Vagina (tissue), 2 donors: Measurements from ENCODE around the gene CCDC137.

Experiments
- CTCF ChIP-seq, 3 experiments: fragments of 450-650 bp in 2 of 3; fragments of 200-600 bp in 1 of 3; sonication (generic) in 1 of 3; IDR thresholded peaks; one replicate each; pipeline ENCODE4 v1.5.1; 2017 to 2019; ENCODE audit warnings: antibody characterized with exemption in 3 of 3, mild to moderate bottlenecking in 2 of 3, moderate library complexity in 2 of 3
- POLR2A ChIP-seq, 2 donors: fragments of 450-650 bp; IDR thresholded peaks; one replicate each; pipeline ENCODE4 v1.6.1; 2017; ENCODE audit warnings: antibody characterized with exemption in 2 of 2, mild to moderate bottlenecking in 2 of 2, moderate library complexity in 2 of 2
- POLR2AphosphoS5 ChIP-seq, 2 donors: sonication (generic); formaldehyde crosslinking; IDR thresholded peaks; one replicate each; pipeline ENCODE4 v1.9.0; 2017; ENCODE audit warnings: antibody characterized with exemption in 2 of 2, mild to moderate bottlenecking in 2 of 2, low read depth in 1 of 2; ENCODE audit not compliant: insufficient read depth in 1 of 2

GRCh38 chr17:81672954-81673353, 6.4 kb downstream of the CCDC137 start:
- TF ChIP-seq CTCF (IDR thresholded peaks at IDR 0.05) (no peak), POLR2A (IDR thresholded peaks at IDR 0.05) (no peak), POLR2AphosphoS5 (IDR thresholded peaks at IDR 0.05; ENCODE audit: insufficient read depth in 1 of 2, low read depth in 1 of 2) (no peak)
